Stimulated activated CD4-positive, alpha-beta T cell treated with anti-CD3 and anti-CD28 coated beads, Interleukin-12 subunit alpha, Interleukin-12 subunit beta, amount 100 ng/mL, for 48 hours (primary cell): ENCODE results near the gene RSPH10B.
A peak's percentile ranks its signal among the peaks of the same experiment; 100 is the strongest.
"Not testable (repeated sequence)": the region's sequence is repeated elsewhere in the genome, so short reads cannot be mapped to it uniquely, and the experiment has no call there.

Source experiments
- DNase-seq, 3 donors: peaks; one replicate each; pipeline ENCODE4 v3.0.0-alpha.2; 2020; ENCODE audit warnings: low read depth in 2 of 3, low spot score in 1 of 3

RSPH10B gene

DNA sequence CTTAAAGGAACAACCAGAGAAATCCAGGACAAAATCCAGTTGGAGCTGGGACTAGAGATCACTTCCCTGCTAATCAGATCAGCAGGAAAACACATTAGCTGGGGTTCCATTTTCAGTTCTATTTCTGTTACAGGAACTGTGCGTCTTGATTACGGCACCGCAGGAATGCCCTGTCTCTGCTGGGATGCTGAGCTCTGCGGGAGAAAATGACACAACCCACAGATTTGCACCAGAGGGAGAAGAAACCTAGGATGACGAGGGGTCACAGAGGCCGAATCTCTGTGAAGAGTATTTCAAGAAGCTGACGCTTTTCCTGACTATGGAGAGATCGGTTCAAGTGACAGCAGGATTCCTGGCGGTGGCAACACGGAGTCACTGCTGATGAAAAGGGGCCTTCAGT, 40.2 kb downstream of the RSPH10B start:
- DNase-seq = not testable (repeated sequence)

DNA sequence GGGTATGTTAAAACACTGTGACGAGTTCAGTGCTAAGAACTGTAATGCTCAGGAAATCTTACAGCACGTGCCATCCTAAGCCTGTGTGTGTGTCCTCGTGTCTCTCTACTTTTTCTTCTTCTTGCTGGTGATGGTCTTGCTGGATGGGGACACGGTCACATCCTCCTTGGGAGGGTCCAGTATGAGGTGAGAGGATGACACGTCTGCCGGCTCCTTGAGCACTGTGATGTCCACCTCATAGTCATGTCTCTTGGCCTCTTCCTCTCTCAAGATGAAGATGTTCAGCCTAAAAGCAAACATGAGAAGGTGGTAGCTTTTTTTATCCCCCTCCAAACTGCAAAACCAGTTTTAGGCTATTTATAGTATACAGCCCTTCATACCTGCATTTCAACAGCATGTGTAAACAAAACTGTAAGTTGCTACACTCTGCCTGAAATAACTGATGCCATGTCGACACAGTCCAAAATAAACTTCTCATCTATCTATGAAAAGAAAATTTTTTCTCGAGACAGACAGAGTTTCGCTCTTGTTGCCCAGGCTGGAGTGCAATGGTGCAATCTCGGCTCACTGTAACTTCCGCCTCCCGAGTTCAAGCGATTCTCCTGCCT, 44.1 kb downstream of the RSPH10B start:
- not testable (repeated sequence) for DNase-seq

DNA sequence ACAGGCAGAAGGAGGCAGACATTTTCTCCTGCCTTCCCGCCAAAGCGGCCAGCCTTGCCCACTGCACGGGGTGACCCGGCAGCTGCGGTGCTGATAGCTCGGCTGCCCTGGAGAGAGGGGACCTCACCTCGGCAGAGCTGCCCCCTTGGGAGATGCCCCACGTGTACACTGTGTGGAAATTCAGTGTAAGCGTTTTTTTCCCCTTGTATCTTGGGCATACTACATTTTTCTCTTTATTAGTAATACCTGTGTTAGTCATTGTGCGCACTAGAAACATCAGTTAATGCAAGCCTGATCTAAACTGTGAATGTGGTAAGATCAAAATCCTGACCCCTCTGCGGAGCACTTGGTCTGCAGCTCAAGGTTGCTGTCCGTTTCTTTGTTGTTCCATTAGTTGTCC, 45.9 kb downstream of the RSPH10B start:
- not testable (repeated sequence) for DNase-seq

DNA sequence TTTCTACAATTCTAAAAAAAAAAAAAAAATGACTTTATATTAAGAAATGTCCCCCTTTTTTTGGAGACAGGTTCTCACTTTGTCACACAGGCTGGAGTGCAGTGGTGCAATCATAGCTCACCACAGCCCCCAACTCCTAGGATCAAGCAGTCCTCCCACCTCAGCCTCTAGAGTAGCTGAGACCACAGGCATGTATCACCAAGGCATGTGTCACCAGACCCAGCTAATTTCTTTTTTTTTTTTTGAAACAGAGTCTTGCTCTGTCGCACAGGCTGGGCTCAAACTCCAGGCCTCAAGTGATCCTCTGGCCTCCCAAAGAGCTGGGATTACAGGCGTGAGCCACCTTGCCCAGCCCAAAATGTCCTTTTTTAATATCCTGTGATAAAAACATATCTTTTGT, 46.3 kb downstream of the RSPH10B start:
- DNase-seq = not testable (repeated sequence)

DNA sequence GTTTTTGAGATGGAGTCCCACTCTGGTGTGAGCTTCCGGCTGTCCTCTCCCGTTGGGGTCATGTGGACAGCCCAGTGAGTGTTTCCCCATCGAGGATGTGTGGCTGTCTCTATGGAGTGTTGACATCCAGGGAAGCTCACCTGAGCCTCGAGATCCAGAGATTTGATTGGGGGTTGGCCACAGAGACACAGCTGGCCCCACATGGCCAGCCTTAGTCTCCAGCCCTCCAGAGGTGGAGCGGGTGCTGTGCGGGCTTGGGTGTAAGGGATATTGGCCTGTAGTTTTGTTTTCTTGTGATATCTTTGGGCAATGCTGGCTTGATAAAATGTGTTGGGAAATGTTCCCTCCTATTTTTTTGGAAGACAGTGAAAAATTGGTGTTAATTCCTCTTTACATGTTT, 54.0 kb downstream of the RSPH10B start:
- DNase-seq = not testable (repeated sequence)

DNA sequence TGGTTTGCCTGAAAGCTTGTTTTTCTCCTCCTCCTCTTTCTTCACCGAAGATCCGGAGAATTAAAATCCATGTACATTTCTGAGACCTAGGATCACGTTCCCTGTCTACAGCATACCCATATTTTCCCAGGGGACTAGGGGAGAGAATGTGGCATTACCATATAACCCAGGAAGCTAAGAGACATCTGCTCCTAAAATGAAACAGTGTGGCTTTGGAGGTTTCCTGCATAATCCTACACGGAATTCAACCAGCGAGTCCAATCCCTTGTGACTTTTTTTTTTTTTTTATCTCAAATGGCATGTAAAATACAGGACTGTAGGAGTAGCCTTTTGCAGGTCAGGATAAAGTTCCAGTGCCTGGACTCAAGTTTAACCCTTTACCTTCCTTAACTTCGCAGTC, 61.7 kb downstream of the RSPH10B start:
- DNase-seq = not testable (repeated sequence)

DNA sequence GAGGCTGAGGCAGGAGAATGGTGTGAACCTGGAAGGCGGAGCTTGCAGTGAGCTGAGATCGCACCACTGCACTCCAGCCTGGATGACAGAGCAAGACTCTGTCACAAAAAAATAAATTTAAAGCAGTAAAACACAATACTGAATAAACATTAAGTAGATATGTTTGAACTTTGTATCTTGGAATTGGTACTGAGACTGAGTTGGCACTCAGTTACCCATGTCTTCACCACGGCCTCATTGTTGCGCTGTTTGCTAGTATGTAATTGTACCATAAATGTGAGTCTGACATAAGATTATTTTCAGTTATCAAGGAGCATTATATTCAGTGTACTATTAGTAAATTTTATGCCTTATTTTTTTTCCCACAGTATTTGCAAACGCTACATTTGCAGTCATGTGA, 65.8 kb downstream of the RSPH10B start:
- DNase-seq = not testable (repeated sequence)

DNA sequence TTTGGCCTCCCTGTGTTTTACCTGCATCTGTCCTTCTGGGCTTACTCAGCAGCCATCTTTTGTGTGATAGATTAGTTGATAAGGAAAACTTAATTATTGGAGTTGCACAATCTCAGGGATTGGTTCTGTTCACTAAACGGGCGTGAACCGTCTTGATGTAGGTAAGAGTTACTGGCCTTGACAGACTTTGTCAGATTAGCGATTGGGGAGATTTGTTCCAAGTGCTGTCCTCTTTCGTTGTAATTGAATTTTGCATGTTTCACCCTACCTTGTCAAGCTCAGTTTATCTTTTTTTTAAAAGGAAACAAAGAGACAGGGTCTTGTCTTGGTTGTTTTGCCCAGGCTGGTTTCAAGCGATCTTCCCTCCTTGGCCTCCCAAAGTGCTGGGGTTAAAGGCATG, 67.5 kb downstream of the RSPH10B start:
- not testable (repeated sequence) for DNase-seq

DNA sequence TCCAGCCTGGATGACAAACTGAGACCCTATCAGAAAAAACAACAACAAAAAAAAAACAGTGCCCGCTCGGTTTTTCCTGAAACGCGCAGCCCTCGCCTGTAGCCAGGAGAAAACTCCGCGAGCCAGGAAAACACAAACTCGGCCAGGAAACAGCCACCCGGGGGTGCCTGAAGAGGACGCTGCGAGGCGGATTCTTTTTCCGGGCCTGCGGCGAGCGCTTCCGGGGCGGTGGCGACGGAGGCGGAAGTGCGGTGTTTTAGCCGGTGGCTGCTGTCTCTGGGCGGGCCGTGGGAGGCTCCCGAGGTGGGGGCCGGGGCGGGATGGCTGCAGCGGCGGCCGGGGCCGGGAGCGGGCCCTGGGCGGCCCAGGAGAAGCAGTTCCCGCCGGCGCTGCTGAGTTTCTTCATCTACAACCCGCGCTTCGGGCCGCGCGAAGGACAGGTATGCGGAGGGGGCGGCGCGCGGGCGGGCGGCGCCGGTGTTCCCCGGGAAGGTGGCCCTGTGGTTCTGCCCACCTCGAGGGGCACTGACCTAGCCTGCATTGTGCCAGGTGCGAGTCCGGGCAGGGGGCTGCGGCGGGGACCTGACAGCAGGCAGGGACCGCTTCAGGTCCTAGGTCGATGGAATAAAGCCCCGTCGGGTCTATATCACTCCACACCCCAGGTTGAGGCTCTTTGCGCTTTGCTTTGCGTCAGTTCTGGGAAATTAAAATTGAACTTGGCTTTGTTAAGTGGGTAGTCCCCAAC, 71.8 kb downstream of the RSPH10B start, which contains the start of gene CCZ1:
CCZ1 (plus strand) TSS at position 254 of the 745 bp plus-strand sequence; CDS start at position 321, 67 bp downstream.
- peak; percentile 26 to 69 (median 41) for DNase-seq

DNA sequence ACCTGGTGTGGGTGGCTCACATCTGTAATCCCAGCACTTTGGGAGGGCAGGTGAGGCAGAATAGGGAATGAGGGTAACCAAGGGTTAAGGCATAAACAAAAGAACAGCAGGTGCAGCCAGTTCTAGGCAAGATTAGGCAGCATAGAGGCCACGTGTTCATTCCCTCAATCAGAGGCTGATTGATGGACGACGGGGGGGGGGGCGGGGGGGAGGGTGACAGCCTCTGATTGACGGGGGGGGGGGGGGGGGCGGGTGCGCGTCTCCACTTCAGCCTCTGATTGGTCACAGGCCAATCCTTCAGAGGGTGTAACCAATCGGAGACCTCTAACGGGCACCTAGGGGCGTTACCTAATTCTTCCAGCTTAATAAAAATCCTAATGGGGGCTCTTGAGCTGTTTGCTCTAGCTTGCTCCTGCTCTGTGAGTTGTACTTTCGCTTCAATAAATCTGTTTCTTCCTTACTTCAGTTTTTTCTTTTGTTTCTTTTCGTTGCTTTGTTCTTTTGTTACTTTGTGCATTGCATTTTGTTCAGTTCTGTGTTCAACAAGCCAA, 73.0 kb downstream of the RSPH10B start:
- DNase-seq = not testable (repeated sequence)

DNA sequence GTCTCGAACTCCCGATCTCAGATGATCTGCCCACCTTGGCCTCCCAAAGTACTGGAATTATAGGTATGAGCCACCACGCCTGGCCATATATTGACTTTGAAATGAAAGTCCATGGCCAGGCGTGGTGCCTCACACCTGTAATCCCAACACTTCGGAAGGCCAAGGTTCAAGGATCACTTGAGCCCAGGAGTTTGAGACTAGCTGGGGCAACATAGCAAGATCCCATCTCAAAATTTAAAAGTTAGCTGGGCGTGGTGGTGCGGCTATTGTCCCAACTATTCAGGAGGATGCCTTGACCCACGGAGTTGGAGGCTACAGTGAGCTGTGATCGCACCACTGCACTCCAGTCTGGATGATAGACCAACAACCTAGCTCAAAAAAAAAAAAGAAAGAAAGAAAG, 78.0 kb downstream of the RSPH10B start:
- DNase-seq = no peak

DNA sequence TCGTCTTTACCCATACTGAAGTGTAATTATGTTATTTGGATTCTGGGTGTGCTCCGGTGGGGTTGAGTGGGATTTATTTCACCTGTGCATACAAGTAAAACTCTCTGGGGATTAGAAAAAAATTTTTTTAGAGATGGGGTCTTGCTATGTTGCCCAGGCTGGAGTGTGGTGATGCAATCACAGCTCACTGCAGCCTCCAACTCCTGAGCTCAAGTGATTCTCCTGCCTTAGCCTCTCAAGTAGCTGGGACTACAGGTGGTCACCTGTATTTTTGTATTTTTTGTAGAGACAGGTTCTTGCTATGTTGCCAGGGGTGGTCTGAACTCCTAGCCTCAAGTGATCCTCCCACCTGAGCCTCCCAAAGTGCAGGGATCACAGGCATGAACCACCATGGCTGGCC, 80.2 kb downstream of the RSPH10B start:
- not testable (repeated sequence) for DNase-seq

DNA sequence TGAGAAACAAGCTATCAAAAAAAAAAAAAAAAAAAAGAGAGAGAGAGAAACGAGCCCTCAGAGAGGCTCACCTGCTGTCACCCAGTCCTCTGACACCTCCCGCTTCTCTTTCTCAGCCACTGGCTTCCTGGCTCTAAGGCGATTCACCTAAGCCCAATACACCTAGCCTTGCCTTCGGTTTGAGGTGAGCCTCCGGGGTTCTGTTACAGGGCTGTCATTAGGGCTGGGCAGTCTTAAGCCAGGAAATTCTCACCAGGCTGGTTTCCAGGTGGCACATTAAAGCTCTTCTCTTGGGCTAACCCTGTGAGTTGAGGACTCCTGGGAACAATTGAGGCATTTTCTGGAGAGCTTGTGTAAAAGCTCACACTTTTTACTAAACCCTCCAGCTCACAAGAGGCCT, 82.5 kb downstream of the RSPH10B start:
- not testable (repeated sequence) for DNase-seq

DNA sequence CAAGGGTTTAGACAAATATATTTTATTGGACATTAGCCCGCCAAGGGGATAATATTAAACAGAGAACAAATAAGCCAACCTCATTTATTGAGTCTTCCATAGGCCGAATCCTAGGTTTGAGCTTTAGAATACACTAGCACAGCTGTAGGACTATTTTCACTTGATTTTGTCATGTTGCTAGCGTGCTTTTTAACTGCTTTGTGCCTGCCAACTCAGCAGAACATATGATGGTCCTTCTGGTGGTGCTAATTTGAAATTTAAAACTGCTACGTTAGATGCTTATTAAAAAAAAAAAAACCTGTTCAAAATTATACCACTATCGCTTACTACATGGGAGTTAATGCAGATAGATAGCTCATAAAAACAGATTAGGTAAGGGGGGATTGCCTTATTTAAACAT, 86.1 kb downstream of the RSPH10B start:
- not testable (repeated sequence) for DNase-seq

DNA sequence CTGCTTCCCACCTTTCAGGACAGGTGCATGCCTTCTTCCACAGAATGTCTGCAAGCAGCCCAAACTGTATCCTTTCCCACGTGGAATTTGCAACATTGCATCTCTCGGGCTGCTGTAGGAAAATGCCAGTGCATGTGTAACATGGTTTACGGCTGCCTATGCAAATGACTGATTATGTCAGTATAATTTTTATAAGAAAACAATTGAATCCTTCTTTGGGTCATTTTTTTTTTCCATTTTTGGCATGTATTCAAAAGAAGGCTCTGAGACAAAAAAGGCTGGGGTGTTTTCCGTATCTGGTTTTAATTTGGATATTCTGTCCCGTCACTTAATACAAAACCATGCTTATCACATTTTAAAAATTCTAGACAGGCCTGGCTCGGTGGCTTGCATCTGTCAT, 90.4 kb downstream of the RSPH10B start:
- not testable (repeated sequence) for DNase-seq

DNA sequence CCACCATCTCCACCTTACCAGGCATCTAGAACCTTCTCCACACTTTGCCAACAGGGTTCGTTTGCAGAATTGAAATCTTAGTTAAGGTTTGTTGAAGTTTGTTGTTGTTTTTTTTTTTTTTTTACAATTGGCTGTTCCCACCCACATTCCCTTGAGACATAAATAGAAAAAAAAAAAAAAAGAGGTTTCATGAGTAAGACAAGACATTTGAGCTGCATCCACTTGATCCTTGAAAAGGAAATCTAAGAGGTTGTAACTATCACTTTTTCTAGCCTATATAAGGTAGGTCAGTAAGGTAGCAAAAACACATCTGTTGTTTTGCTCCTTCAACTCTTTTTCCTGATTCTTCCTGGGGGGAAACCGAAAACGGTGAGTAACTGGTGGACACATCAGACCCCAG, 90.9 kb downstream of the RSPH10B start:
- DNase-seq = not testable (repeated sequence)
